Sciatic nerve (tissue), 2 donors: Measurements from ENCODE around the gene FREM3. TPM values are rescaled to one million over a fixed set of nuclear protein-coding genes. Genes with fewer than 3 reads are reported as not detected.
A peak's percentile ranks its signal among the peaks of the same experiment; 100 is the strongest.

ENCODE experiments used
- ATAC-seq: fragments of 200-7000 bp; cut with Tn5 transposase; one replicate; pipeline ENCODE4 v1.9.1; 2020; ENCODE audit warnings: mild to moderate bottlenecking, moderate library complexity
- DNase-seq: peaks from one replicate; pipeline ENCODE4 v3.0.0-alpha.2; 2020; ENCODE audit warnings: low spot score
- intact Hi-C: fragments of 100-400 bp; cut with DNase I; formaldehyde crosslinking; loops from one replicate; pipeline ENCODE4 v1.14.2; 2022
- total RNA-seq: library from RNA; stranded (reverse); fragmentation: NEBNext Ultra II Directional; extraction: Animal tissue kit (Norgen Biotek cat#: 25700); gene quantifications from one replicate; pipeline ENCODE4 v1.2.1, GENCODE V29; 2021
- donor health status: DM: no; HTN: no; CAD: no.
- donor health status: DM: no; HTN: no; CAD: no.

The FREM3 gene
- total RNA-seq, 1 donor from 2014 or later: not detected

DNA sequence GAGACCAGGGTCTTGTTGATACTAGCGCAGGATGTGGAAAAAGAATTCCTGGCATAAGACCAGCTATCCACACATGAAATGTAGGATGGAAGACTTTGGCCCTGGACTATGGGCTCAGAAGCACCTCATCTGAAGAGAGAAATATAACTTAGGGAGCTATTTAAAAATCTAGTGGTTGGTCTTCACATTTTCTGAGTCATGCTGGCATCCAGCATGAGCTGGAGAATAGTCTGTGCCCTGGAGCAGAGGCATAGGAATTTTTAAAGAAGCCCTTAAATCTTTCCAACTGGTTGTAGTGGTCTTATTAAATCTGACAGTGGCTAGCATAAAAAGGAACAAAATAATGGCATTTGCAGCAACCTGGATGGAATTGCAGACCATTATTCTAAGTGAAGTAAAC is 100.6 kb downstream of the FREM3 start:
- no peak for DNase-seq
- intact Hi-C loops: no loop called here
- no peak for ATAC-seq

DNA sequence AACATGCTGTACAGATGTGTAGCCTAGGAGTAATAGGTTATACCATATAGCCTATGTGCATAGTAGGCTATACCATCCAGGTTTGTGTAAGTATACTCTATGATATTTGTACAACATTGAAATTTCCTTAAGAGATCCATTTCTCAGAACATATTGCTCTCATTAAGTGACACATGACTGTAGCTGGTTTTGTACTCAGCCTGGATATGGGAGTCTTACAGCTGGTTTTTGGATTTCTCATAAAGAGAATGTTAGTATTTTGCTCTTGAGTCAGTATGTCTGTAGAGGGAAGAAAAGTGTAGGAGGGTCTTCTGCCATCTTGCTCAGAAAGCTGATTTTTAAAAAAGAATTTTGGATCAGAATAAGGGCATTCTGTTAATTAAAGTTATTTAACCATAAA is 101.7 kb downstream of the FREM3 start:
- DNase-seq: no peak
- no peak for ATAC-seq
- intact Hi-C loops: no loop called here

DNA sequence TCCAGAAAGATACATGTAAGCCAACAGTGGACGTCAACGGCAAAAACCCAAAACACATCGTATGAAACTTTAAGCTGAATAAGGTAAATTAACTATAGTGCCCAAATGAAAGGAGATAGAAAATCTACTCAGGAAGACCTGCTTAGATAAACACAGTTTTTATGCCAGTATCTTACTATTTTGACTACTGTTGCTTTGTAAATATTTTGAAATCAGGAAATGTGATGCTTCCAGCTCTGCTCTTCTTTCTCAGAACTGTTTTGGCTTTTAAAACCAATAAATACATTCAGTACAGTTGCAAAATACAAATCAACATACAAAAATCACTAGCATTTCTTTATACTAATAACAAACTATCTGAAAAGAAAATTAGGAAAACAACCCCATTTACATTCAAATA is 103.2 kb downstream of the FREM3 start:
- ATAC-seq (no peak), DNase-seq (no peak)
- intact Hi-C loops: no loop called here

DNA sequence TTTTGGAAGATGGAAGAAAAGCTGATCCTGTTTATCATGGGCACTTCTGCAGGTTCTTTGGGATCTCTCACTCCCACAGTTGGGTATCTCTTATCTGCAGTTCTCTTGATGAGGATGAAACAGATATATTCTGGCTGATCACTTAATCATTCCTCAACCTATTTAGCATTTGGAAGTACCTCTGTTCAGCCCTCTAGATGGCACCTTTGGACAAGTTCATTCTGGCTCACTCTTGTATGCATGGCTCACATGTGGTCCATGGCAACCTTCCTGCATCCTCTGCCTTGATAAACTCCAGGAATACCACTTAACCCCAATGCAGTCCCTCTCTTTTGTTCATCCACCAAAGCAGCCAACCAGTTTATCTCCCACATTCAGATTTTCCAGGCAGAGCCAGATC is 112.8 kb downstream of the FREM3 start:
- DNase-seq (no peak), ATAC-seq (peak; percentile 59)
- intact Hi-C loops: no loop called here

DNA sequence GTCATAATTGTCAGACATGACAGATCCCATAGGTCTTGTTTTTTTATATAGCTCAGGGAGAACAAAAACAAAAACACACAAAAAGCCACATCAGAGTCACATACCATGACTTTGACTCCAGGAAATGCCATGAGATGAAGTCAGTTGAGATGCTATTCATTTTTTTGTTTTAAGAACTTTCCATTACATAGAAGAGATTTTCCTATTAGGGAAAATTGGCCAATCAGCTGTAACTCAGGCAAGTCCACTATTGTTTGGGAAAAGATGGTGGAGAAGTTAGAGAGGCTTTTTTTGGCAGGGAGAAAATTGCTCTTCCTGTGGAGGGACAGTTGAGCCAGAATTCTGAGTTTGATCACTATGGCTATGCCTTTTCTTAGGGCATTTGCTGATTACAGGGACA is 114.4 kb downstream of the FREM3 start:
- no peak for ATAC-seq
- intact Hi-C loops: no loop called here
- no peak for DNase-seq

DNA sequence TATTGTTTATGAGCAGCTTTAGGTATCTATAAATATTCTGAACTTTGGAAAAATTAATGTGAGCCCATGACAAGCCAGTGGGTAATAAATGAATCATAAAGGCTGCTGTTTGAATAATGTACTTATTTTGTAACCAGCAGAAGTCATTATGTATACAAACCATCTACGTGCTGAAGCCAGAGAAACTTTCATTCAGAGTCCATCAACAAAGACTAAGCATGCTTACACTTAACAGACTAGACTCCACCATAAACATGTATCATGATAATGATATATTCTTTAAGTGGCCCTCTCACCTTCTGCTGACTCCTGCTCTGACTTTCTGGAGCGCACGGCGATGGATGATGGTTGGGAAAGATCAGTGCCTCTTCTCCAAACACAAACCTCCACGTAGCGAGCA is 114.9 kb downstream of the FREM3 start:
- no peak for DNase-seq
- intact Hi-C loops: no loop called here
- no peak for ATAC-seq

DNA sequence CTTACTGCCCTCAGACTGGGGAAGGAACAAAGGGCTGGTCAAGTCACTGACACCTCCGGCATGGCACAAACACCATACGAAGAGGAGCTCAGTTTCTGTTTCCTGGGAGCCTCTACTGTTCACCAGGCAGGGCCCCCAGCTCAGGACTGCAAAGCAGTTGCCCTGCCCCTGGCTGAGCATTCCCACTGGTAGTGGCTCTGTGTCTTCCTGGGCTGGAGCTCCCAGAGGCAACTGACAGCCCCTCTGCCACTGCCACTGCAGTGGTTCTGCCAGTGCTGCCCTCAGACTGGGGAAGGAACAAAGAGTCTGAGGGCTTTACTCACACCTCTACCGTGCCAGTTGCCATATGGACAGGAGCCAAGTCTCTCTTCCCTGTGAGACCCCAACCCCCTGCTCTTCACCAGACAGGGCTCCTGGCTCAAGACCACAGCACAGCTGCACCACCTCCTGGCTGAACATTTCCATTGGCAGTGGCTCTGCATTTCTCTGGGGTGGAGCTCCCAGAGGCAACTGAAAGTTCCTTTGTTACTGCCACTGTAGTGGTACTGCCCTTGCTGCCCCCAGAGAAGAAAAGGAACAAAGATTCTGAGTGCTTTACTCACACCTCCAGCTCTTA is 119.0 kb downstream of the FREM3 start:
- intact Hi-C loops: no loop called here
- ATAC-seq (no peak), DNase-seq (no peak)

DNA sequence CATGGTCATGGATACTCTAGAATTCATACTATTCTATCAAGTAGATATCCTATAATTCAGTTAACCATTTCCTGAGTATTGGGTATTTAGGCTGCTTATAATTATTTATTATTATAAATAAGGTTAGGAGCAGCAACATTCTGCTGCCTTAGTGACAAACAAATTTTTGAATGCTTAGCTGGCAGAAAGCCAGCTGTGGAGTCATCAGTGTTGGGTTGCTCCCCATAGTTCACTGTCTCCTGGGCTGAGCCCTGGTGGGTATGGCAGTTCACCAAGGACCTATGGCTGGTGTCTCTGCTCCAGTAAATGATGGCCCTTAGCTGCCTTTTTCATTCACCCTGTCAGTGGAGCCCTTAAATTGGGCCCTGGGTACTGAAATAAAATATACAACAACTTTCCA is 125.1 kb downstream of the FREM3 start:
- intact Hi-C loops: no loop called here
- DNase-seq: no peak
- no peak for ATAC-seq

DNA sequence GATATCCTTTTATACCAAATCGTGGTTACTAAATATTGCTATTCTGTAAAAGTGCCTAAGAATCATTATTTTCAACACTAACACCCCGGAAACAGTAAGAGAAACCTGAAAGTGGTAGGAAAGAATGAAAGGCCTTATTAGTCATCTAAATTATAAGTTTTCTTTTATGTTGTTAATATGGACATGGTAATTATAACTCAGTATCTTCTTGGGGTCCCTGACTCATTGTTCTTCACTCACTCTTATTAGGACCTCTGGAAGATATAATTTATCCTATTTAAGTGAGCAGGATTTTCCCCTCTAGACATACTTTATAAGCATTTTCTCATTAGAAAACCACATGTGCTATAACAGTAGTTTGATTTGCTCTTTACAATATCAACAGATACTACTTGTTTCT is 136.0 kb downstream of the FREM3 start:
- DNase-seq: no peak
- ATAC-seq: no peak
- intact Hi-C loops: no loop called here

DNA sequence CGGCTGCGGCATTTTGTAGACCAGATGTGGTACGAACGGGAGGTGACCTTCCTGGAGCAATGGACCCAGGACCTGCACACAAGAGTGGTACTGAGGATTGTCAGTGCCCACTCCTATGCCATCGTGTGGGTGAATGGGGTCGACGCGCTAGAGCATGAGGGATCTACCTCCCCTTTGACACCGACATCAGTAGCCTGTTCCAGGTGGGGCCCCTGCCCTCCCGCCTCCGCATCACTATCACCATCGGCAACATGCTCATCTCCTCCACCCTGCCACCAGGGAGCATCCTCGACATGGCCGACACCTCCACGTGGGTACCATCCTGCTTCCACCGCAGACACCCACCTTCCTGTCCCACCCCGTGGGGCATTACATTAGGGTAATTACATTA is 140.7 kb downstream of the FREM3 start:
- ATAC-seq (no peak), DNase-seq (no peak)
- intact Hi-C loops: no loop called here

DNA sequence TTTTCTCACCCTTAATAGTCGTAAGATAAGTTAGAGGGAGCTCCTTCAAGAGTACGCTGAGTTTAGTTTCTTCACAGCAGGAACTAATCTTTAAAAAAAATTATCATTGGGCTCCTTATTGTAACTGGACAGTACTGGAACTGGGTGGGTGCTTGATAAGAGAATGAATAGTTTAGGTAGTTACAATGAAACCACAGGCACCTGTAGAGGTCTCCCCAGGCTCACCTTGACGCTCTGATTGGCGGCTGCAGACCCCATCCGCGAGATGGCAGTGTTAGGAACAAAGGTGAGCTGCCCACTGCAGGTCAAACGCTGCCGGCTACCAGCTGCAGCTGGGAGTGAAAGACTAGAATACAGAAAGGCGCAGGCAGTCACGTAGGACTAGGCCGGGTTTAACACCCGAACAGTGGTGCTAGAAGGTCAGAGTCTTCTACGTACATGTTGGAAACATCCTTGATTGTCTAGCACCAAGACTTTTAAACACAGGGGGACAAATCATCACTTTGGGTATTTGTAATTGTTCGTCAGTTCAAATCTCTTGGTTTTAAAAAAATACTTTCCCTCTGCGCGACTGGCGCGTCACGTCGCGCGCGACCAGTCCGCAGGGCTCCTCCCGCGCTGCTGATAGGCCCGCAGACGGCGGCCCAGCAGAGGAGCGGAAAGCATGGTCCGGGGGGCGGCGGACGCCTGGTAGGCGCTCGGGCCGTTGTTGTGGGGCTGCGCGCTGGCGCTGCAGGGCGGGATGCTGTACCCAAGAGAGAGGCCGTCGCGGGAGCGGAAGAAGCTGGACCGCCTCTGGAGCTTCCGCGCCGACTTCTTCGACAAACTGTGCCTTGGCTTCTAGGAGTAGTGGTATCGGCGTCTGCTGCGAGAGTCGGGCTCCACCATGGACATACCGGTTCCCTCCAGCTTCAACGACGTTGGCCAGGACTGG is 141.4 kb downstream of the FREM3 start:
- ATAC-seq (peak; percentile 94), DNase-seq (peak; percentile 73)
- intact Hi-C loops: no loop called here

DNA sequence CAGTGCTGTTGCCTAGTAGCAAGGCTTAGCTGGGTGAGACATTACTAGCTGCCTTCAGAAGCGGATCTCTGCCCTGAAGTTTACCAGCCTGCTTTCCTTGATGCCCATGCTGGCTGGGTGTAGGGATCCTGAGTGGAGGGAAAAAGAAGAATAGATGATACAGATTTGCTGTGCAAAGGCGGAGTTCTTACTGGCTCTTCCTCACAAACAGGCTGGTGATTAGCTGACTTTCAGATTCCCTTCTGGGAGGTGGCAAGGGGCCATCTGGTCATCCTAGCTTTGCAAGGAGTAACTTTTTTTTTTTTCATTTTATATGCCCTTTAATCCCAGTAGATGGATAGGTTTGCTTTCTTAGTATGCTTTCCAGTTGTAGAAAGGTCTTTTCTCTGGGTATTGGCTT is 142.2 kb downstream of the FREM3 start:
- ATAC-seq (no peak), DNase-seq (no peak)
- intact Hi-C loops: no loop called here

DNA sequence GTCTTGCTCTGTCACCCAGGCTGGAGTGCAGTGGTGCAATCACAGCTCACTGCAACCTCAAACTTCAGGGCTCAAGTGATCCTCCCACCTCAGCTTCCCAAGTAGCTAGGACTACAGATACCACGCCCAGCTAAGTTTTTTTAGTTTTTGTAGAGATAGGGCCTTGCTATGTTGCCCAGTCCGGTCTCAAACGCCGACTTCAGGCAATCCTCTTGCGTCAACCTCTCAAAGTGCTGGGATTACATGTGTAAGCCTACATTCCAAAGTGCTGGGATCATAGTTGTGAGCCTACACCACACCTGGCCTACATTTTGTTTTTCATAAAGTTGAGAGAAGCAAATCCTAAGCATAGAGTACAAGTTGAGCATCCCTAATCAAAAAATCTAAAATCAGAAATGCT is 144.8 kb downstream of the FREM3 start:
- no peak for DNase-seq
- intact Hi-C loops: no loop called here
- ATAC-seq: no peak

DNA sequence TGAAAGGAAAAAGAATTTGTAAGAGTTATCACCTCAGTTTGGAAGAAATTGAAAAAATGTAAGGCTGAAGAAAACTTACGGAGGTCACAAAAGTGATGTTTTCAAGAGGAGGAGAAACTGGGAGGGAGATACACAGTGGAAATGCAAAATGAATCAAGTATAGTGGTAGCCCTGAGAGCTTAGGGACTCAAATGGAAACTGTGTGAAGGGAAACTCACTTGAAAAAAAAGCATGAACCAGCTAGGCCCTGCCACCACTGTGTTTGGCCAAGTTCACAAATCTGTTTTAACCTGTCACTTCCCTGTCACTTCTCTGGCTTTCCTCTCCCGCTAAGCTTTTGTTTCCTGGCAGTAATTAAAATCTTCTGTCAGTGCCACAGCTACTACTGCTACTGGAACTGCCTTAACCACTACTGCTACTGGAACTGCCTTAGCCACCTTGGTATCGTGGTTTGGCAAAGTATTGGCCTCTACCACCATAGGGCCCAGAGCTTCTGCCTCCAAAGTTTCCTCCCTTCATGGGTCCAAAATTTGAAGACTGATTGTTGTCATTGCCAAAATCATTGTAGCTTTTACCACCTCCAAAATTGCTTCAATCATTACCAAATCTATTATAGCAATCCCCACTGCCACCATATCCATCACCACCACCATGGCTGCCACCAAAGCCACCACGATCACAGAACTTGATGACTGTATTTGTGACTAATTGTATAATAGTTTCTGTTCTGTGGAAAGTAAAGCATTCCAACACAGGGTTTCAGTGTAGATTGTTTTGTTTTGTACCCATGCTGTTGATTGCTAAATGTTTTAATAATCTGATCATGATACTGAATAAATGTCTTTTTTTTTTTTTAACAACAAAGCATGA is 145.5 kb downstream of the FREM3 start:
- DNase-seq (no peak), ATAC-seq (no peak)
- intact Hi-C loops: no loop called here

DNA sequence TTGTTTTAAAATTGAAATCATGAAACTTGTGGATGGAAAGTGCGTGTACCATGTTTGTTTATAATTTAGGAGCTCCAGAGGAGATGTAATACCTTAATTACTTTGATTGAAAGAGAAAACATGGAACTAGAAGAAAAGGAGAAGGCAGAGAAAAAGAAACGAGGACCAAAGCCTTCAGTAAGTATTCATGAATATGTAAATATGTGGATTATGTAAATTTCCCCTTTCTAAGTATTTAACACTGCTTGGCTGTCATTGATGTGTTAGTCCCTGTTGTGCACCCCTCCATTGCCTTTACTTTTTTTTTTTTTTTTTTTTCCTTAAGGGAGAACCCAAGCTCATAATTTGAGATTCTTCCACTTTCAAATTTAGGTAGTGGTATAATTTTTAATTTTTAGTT is 150.5 kb downstream of the FREM3 start:
- intact Hi-C loops: no loop called here
- DNase-seq (no peak), ATAC-seq (no peak)

DNA sequence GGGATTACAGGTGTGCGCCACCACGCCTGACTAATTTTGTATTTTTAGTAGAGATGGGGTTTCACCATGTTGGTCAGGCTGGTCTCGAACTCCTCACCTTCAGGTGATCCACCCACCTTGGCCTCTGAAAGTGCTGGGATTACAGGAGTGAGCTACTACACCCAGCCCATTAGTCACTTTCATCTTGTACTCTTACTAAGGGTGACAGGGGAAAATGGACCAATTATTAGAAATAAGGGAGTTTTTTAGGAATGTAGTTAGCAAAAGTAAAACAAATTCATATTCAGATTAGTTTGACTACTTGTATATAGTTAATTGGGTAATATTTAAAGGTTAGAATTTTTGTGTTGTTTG is 160.8 kb downstream of the FREM3 start:
- ATAC-seq: no peak
- intact Hi-C loops: no loop called here
- no peak for DNase-seq

DNA sequence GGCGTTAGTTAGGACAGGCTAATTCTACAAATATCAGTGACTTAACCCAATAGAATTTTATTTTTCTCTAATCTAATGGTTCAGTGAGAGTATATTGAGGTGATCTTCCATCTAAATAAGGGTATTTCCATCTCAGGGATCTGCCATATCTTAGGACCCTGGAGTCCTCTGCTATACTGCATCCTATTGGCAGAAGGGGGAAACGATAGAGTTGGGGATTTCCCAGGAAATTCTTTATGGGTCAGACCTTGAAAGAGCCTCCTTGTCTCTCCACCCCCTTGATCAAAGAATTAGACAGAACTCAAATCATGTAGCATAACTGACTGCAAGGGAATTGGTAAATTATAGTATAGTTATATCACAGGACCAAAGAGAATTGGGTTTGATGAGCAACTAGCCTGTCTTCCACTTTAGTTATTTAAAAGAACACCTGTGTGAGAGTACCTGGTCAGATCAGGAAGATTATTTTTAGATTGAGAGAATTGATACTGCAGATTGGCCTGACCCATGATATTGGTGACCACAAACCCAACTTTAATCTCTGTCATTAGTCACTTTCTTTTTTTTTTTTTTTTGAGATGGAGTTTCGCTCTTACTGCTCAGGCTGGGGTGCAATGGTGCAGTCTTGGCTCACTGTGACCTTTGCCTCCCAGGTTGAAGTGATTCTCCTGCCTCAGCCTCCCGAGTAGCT is 161.4 kb downstream of the FREM3 start:
- DNase-seq (no peak), ATAC-seq (no peak)
- intact Hi-C loops: no loop called here

DNA sequence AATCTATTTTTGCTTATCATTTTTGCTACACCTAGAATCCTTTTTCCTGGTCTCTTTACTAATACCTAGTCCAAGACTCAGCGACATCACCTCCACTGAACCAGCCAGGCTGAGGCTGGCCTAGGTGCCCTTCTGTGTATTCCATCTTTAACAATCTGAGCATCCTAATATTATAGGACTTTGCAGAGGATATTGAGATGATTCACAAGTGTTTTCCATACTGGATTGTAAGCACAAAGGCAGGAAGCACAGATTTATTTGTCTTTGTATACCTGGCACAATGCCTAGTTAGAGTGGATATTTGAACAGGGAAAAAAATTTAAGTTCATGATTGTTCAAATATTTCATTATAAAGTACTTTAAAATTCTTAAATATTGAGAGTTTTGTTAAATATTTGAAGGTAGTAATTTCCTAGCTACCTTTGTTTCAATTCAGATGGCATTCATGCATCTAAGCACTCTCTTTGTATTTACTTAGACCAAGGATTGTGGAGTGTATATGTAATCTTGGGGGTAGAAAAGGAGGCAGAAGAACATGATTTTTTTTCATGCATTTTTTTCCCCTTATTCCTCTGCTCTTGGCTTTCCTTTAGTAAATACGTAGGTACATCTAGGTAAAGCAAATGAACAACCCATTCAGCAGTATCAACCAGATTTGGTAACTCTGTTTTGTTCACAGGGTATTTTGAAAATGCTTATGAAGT is 168.5 kb downstream of the FREM3 start:
- DNase-seq: no peak
- intact Hi-C loops: no loop called here
- ATAC-seq: no peak

DNA sequence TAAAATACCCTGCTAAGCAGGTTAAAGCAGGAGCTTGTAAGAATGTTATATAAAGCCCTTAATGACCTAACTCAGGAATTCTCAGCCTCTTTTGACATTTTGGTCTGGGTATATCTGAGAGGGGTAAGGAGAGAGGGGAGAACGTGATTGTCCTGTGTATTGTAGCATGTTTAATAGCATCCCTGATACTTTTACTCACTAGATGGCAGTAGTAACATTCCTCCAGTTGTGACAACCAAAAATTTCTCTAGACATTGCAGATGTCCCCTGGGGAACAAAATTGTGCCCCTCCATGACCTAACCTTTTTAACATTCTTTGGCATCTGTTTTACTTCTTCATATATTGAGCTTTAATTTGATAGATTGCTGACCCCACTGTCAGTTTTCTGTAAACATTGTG is 169.1 kb downstream of the FREM3 start:
- ATAC-seq (no peak), DNase-seq (no peak)
- intact Hi-C loops: no loop called here
